Cardiac fibroblast (primary cell): ENCODE data around the gene LCN2.

Experiments used
- DNase-seq, 2 donors: peaks; one replicate each; pipeline versions ENCODE4 v3.0.0 to v3.0.0-alpha.2; 2010; ENCODE audit warnings: low read depth in 2 of 2
- H3K4me3 ChIP-seq, 2 donors: replicated peaks in 1 of 2; 1 replicate in 1 of 2; 2 replicates in 1 of 2; pipeline ENCODE4 v1.5.1; 2011; ENCODE audit warnings: low read depth in 2 of 2, low read length in 2 of 2, mild to moderate bottlenecking in 2 of 2, moderate library complexity in 1 of 2
- CTCF ChIP-seq: IDR thresholded peaks from one replicate; pipeline ENCODE4 v1.5.1; 2011; ENCODE audit warnings: low read depth, mild to moderate bottlenecking, low read length, inconsistent platforms

The LCN2 gene

DNA sequence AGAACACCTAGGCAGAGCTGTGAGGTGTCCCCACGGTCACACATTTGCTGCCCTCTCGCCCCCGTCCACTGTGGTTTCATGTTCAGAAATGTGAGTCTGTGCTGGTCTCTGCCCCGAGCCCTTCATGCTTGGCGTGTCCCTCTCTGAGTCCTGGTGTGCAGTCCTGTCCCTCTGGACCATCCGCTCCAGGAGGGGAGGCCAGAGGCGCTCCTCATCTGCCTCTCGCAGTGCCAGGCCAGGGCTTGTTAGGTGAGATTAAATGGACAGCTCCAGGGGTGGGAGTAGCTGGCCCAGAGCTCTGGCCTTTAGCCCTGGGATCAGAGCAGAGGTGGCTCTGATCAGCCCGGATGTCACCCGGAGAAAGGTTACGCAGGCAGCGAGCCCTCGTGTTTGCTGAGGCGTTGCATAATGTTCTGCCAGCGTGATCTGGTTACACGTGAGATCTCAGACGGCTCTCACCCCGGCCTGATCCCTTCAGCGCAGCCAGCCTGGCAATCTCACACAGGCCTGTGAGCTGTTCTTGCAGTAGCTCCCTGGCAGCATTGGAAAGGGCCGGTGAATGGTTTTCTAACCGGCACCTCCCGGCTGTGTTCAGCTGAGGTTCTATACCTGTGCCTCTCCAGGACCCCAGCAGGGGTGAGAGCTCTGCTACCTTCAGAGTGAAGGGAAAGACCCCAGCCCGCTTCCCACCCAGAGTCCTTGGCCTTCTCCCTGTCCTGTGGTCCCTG, 46.2 kb upstream of the LCN2 start:
- DNase-seq = no peak
- no peak overlapping the region for H3K4me3 ChIP-seq
- TF ChIP-seq CTCF = no peak

GRCh38 chr9:128103589-128103962, 45.7 kb upstream of the LCN2 start:
- no peak for DNase-seq
- H3K4me3 ChIP-seq = no peak overlapping the region
- no peak for TF ChIP-seq CTCF

GRCh38 chr9:128104171-128104618, 45.1 kb upstream of the LCN2 start:
- no peak for TF ChIP-seq CTCF
- no peak overlapping the region for H3K4me3 ChIP-seq
- DNase-seq = no peak

DNA sequence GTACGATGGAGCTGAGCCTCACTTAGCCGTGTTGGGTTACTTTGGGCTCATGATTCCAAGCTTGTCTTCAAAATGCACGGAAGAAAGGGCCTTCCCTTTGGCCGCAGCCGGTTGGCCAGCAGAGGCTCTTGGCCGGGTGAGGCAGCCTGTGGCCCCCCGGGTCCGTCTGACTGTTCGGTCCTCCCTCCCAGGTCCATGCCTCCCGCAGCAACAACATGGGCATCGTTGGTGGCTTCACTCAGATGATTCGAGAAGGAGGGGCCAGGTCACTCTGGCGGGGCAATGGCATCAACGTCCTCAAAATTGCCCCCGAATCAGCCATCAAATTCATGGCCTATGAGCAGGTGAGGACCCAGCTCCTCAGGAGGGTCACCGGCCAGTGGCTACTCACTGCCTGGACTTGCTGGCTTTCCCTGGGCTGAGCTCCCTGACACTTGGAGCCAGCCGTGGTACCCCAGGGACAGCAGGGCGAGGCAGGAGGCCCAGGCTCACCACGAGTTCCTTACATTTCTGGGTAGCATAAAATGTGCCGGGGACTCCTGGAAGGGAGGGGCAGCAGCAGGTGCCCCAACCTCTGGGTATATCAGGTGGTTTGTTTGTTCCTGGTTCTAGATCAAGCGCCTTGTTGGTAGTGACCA, 43.6 kb upstream of the LCN2 start:
- no peak overlapping the region for H3K4me3 ChIP-seq
- DNase-seq = no peak

DNA sequence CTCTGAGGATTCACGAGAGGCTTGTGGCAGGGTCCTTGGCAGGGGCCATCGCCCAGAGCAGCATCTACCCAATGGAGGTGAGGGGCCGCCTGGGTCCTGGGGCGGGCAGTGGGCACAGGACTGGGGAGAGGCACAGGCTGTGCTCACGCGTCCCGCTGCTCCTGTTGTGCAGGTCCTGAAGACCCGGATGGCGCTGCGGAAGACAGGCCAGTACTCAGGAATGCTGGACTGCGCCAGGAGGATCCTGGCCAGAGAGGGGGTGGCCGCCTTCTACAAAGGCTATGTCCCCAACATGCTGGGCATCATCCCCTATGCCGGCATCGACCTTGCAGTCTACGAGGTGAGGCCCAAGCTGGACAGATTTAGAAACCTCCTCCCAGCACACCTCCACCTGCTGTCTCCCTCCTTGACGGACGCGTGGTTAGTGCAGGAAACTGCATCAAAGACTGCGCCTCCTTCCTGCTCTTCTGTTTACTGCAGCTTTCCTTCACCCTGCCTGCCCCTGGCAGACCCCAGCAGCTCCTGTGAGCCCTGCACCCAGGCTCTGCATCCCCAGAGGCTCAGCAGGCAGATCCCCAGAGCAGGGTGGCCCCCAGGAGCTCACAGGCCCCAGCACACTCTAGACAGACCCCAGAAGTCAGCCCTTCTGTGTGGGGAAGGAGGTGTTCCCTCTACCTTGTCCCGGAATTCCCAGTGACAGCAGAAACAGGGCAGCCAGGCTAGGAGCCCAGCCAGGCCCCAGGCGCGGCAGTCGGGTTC, 42.9 kb upstream of the LCN2 start:
- no peak for DNase-seq
- TF ChIP-seq CTCF = no peak
- H3K4me3 ChIP-seq = no peak overlapping the region

More for the DNA sequence above, 43.6 kb upstream of the LCN2 start:
- no peak for TF ChIP-seq CTCF

DNA sequence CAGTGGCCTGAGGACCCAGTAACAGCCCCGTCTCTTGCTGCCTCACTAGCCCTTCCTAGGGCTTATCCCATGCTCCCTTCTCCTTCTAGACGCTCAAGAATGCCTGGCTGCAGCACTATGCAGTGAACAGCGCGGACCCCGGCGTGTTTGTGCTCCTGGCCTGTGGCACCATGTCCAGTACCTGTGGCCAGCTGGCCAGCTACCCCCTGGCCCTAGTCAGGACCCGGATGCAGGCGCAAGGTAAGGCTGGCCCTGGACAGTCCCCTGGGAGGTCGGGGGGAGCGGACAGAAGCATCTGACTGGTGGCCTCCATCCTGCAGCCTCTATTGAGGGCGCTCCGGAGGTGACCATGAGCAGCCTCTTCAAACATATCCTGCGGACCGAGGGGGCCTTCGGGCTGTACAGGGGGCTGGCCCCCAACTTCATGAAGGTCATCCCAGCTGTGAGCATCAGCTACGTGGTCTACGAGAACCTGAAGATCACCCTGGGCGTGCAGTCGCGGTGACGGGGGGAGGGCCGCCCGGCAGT, 42.2 kb upstream of the LCN2 start:
- no peak for DNase-seq
- no peak for TF ChIP-seq CTCF
- H3K4me3 ChIP-seq = no peak overlapping the region
